Loucy (cell line): ENCODE measurements around the gene SEMA3F.

Experiments
- CTCF ChIP-seq: fragments of 200-600 bp; sonication (generic); conservative IDR thresholded peaks from 2 replicates; pipeline ENCODE4 v1.5.1; 2014; ENCODE audit warnings: mild to moderate bottlenecking, antibody characterized with exemption, low read length
- EZH2phosphoT487 ChIP-seq: fragments of 200-600 bp; IDR thresholded peaks from 2 replicates; pipeline ENCODE4 v1.6.1; 2018; ENCODE audit warnings: antibody characterized with exemption, mild to moderate bottlenecking, moderate library complexity, borderline replicate concordance

GRCh38 chr3:50112462-50112861, 42.7 kb upstream of the SEMA3F start:
- TF ChIP-seq CTCF (no peak), EZH2phosphoT487 (no peak)
